WTC11 (cell line): ENCODE measurements around the gene ARHGAP19. TPM values are rescaled to one million over a fixed set of nuclear protein-coding genes. Genes with fewer than 3 reads are reported as not detected.

Source experiments
- ATAC-seq: fragments of 200-7000 bp; cut with Tn5 transposase; 2 replicates; pipeline ENCODE4 v1.10.0; 2021; ENCODE audit warnings: mild to moderate bottlenecking, moderate library complexity
- CTCF ChIA-PET: fragments of 300-600 bp; sonication (Branson Sonifier 250); formaldehyde crosslinking; loops from one replicate; lab custom pipeline; 2021; ENCODE audit warnings: antibody characterized with exemption; lab: Charles Lee
- POLR2A ChIA-PET: fragments of 350-600 bp; sonication (Branson Sonifier 250); formaldehyde crosslinking; loops from one replicate; lab custom pipeline; 2021; ENCODE audit warnings: antibody characterized with exemption; lab: Charles Lee
- DNase-seq: peaks from one replicate; pipeline ENCODE4 v3.0.0; 2021; ENCODE audit warnings: low spot score
- H3K27ac Mint-ChIP-seq: 2 replicates; pipeline ENCODE4 v1.8.0; 2021; ENCODE audit warnings: mixed read lengths
- H3K27me3 Mint-ChIP-seq: 2 replicates; pipeline ENCODE4 v1.8.0; 2021; ENCODE audit warnings: low read depth, mild to moderate bottlenecking, moderate library complexity, mixed read lengths
- H3K36me3 Mint-ChIP-seq: 2 replicates; pipeline ENCODE4 v1.8.0; 2021; ENCODE audit warnings: mixed read lengths
- H3K4me1 Mint-ChIP-seq: 2 replicates; pipeline ENCODE4 v1.8.0; 2022; ENCODE audit warnings: mixed read lengths
- H3K4me3 Mint-ChIP-seq: 2 replicates; pipeline ENCODE4 v1.8.0; 2021; ENCODE audit warnings: mild to moderate bottlenecking, moderate library complexity, mixed read lengths
- H3K9me3 Mint-ChIP-seq: 2 replicates; pipeline ENCODE4 v1.8.0; 2021; ENCODE audit warnings: mixed read lengths
- CREM ChIP-seq: sonication (generic); formaldehyde crosslinking; IDR thresholded peaks from 2 replicates; pipeline ENCODE4 v1.8.1; 2022; ENCODE audit warnings: mild to moderate bottlenecking, missing genetic modification reagents, moderate library complexity
- ERG ChIP-seq: fragments of 250-450 bp; sonication (Bioruptor Pico); IDR thresholded peaks from 2 replicates; pipeline ENCODE4 v1.8.0; 2021; ENCODE audit warnings: mild to moderate bottlenecking
- FOXJ3 ChIP-seq: sonication (generic); formaldehyde crosslinking; IDR thresholded peaks from 2 replicates; pipeline ENCODE4 v1.9.0; 2021; ENCODE audit warnings: missing genetic modification reagents, mild to moderate bottlenecking, borderline replicate concordance
- FOXK1 ChIP-seq: sonication (generic); formaldehyde crosslinking; IDR thresholded peaks from 2 replicates; pipeline ENCODE4 v1.8.0; 2022; ENCODE audit warnings: mild to moderate bottlenecking, moderate library complexity, missing genetic modification reagents
- GRHL2 ChIP-seq: fragments of 250-450 bp; sonication (Bioruptor Pico); IDR thresholded peaks from 2 replicates; pipeline ENCODE4 v1.8.0; 2022; ENCODE audit warnings: mild to moderate bottlenecking, moderate library complexity; ENCODE audit not compliant: insufficient replicate concordance, severe bottlenecking
- GTF2I ChIP-seq: fragments of 250-450 bp; sonication (Bioruptor Pico); conservative IDR thresholded peaks from 2 replicates; pipeline ENCODE4 v1.4.0; 2021; ENCODE audit warnings: mild to moderate bottlenecking
- IRF2 ChIP-seq: sonication (generic); formaldehyde crosslinking; IDR thresholded peaks from 2 replicates; pipeline ENCODE4 v1.8.0; 2022; ENCODE audit warnings: low read depth, missing genetic modification reagents, borderline replicate concordance
- JAZF1 ChIP-seq: fragments of 250-450 bp; sonication (Bioruptor Pico); IDR thresholded peaks from 2 replicates; pipeline ENCODE4 v1.9.0; 2021; ENCODE audit warnings: moderate library complexity, mild to moderate bottlenecking, inconsistent platforms
- NFE2L1 ChIP-seq: sonication (generic); formaldehyde crosslinking; IDR thresholded peaks from 2 replicates; pipeline ENCODE4 v1.8.1; 2023; ENCODE audit warnings: missing genetic modification reagents
- NFYB ChIP-seq: sonication (generic); formaldehyde crosslinking; conservative IDR thresholded peaks from 2 replicates; pipeline ENCODE4 v1.8.0; 2022; ENCODE audit warnings: low read depth, missing genetic modification reagents
- NR1H2 ChIP-seq: sonication (generic); formaldehyde crosslinking; IDR thresholded peaks from 2 replicates; pipeline ENCODE4 v1.9.0; 2021; ENCODE audit warnings: mild to moderate bottlenecking, moderate library complexity, missing genetic modification reagents
- SMAD4 ChIP-seq: sonication (generic); formaldehyde crosslinking; IDR thresholded peaks from 2 replicates; pipeline ENCODE4 v1.8.0; 2022; ENCODE audit warnings: mild to moderate bottlenecking, missing genetic modification reagents
- SP1 ChIP-seq: sonication (generic); formaldehyde crosslinking; conservative IDR thresholded peaks from 2 replicates; pipeline ENCODE4 v1.8.1; 2022; ENCODE audit warnings: missing genetic modification reagents
- ZNF232 ChIP-seq: sonication (generic); formaldehyde crosslinking; IDR thresholded peaks from 2 replicates; pipeline ENCODE4 v1.8.0; 2022; ENCODE audit warnings: mild to moderate bottlenecking, missing genetic modification reagents
- ZNF263 ChIP-seq: sonication (generic); formaldehyde crosslinking; IDR thresholded peaks from 2 replicates; pipeline ENCODE4 v1.8.1; 2022; ENCODE audit warnings: low read depth, mild to moderate bottlenecking, moderate library complexity, missing genetic modification reagents
- total RNA-seq: library from RNA; stranded (reverse); gene quantifications from 3 replicates; pipeline ENCODE4 v1.2.3, GENCODE V29; 2021
- TF ChIP-seq, protein P1 (sequence below): sonication (generic); formaldehyde crosslinking; IDR thresholded peaks from 2 replicates; pipeline ENCODE4 v1.8.1; 2022; ENCODE audit warnings: mild to moderate bottlenecking, missing genetic modification reagents, moderate library complexity, borderline replicate concordance
- TF ChIP-seq, protein P2 (sequence below): sonication (generic); formaldehyde crosslinking; conservative IDR thresholded peaks from 2 replicates; pipeline ENCODE4 v1.8.1; 2023; ENCODE audit warnings: mild to moderate bottlenecking, low read depth, missing genetic modification reagents, moderate library complexity
- TF ChIP-seq, protein P3 (sequence below): fragments of 250-450 bp; sonication (Bioruptor Pico); IDR thresholded peaks from 2 replicates; pipeline ENCODE4 v1.9.0; 2021; ENCODE audit warnings: moderate library complexity, mild to moderate bottlenecking, inconsistent platforms, borderline replicate concordance
- TF ChIP-seq, protein P4 (sequence below): sonication (generic); formaldehyde crosslinking; IDR thresholded peaks from 2 replicates; pipeline ENCODE4 v1.8.1; 2022; ENCODE audit warnings: low read depth, missing genetic modification reagents, borderline replicate concordance
- TF ChIP-seq, protein P5 (sequence below): sonication (generic); formaldehyde crosslinking; IDR thresholded peaks from 2 replicates; pipeline ENCODE4 v1.8.1; 2023; ENCODE audit warnings: mild to moderate bottlenecking, missing genetic modification reagents
- TF ChIP-seq, protein P6 (sequence below): sonication (generic); formaldehyde crosslinking; IDR thresholded peaks from 2 replicates; pipeline ENCODE4 v1.8.0; 2022; ENCODE audit warnings: mild to moderate bottlenecking, missing genetic modification reagents

Gene ARHGAP19
- total RNA-seq, 1 experiment from 2014 or later = 42.2 TPM

DNA sequence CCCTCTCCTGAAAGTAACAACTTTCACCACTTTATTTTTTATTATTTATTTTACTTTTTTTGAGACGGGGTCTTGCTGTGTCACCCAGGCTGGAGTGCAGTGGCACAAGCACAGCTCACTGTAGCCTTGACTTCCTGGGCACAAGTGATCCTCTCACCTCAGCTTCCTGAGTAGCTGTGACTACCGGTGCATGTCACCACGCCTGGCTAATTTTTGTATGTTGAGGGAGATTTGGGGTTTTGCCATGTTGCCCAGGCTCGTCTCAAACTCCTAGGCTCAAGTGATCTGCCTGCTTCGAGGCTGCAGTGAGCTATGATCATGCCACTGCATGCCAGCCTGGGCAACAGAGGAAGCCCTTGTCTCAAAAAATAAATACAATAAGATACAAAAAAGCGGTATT lies 91.8 kb downstream of the ARHGAP19 start (continued):
- TF ChIP-seq CREM (CRISPR knock-in tag) (no peak), FOXK1 (CRISPR knock-in tag) (no peak)
- TF ChIP-seq, protein P1, sequence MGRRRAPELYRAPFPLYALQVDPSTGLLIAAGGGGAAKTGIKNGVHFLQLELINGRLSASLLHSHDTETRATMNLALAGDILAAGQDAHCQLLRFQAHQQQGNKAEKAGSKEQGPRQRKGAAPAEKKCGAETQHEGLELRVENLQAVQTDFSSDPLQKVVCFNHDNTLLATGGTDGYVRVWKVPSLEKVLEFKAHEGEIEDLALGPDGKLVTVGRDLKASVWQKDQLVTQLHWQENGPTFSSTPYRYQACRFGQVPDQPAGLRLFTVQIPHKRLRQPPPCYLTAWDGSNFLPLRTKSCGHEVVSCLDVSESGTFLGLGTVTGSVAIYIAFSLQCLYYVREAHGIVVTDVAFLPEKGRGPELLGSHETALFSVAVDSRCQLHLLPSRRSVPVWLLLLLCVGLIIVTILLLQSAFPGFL (CRISPR knock-in tag) = no peak
- TF ChIP-seq, protein P2, sequence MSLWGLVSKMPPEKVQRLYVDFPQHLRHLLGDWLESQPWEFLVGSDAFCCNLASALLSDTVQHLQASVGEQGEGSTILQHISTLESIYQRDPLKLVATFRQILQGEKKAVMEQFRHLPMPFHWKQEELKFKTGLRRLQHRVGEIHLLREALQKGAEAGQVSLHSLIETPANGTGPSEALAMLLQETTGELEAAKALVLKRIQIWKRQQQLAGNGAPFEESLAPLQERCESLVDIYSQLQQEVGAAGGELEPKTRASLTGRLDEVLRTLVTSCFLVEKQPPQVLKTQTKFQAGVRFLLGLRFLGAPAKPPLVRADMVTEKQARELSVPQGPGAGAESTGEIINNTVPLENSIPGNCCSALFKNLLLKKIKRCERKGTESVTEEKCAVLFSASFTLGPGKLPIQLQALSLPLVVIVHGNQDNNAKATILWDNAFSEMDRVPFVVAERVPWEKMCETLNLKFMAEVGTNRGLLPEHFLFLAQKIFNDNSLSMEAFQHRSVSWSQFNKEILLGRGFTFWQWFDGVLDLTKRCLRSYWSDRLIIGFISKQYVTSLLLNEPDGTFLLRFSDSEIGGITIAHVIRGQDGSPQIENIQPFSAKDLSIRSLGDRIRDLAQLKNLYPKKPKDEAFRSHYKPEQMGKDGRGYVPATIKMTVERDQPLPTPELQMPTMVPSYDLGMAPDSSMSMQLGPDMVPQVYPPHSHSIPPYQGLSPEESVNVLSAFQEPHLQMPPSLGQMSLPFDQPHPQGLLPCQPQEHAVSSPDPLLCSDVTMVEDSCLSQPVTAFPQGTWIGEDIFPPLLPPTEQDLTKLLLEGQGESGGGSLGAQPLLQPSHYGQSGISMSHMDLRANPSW = no peak
- TF ChIP-seq, all 79 proteins: peak for 0

GRCh38 chr10:97199152-97199551 lies 93.3 kb downstream of the ARHGAP19 start:
- DNase-seq = no peak
- H3K9me3 Mint-ChIP-seq = peaks cover 2% of the 10 kb centered on the region; the same call in 1 of the 2 replicates
- no peak for TF ChIP-seq IRF2
- TF ChIP-seq, protein P3, sequence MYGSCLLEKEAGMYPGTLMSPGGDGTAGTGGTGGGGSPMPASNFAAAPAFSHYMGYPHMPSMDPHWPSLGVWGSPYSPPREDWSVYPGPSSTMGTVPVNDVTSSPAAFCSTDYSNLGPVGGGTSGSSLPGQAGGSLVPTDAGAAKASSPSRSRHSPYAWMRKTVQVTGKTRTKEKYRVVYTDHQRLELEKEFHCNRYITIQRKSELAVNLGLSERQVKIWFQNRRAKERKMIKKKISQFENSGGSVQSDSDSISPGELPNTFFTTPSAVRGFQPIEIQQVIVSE (CRISPR knock-in tag) = no peak
- no peak for TF ChIP-seq FOXJ3 (CRISPR knock-in tag)
- TF ChIP-seq NFE2L1 (CRISPR knock-in tag) = no peak
- TF ChIP-seq, protein P4, sequence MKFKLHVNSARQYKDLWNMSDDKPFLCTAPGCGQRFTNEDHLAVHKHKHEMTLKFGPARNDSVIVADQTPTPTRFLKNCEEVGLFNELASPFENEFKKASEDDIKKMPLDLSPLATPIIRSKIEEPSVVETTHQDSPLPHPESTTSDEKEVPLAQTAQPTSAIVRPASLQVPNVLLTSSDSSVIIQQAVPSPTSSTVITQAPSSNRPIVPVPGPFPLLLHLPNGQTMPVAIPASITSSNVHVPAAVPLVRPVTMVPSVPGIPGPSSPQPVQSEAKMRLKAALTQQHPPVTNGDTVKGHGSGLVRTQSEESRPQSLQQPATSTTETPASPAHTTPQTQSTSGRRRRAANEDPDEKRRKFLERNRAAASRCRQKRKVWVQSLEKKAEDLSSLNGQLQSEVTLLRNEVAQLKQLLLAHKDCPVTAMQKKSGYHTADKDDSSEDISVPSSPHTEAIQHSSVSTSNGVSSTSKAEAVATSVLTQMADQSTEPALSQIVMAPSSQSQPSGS = no peak
- TF ChIP-seq, all 79 proteins: peak for 0
- Mint-ChIP-seq H3K36me3 (no peaks in the 10 kb centered on the region), H3K4me1 (peaks cover 16% of the 10 kb centered on the region), H3K27me3 (peaks cover 15% of the 10 kb centered on the region), H3K27ac (no peak overlapping the region), H3K4me3 (no peak overlapping the region)
- no peak for ATAC-seq
- POLR2A ChIA-PET = no interaction called here
- CTCF ChIA-PET = interaction anchor here (0.6 to 10.5 kb wide), 8 partner anchors 8 to 162 kb away, joined by 3 to 123 read pairs (median 26); partner anchors contain the start of gene SLIT1

DNA sequence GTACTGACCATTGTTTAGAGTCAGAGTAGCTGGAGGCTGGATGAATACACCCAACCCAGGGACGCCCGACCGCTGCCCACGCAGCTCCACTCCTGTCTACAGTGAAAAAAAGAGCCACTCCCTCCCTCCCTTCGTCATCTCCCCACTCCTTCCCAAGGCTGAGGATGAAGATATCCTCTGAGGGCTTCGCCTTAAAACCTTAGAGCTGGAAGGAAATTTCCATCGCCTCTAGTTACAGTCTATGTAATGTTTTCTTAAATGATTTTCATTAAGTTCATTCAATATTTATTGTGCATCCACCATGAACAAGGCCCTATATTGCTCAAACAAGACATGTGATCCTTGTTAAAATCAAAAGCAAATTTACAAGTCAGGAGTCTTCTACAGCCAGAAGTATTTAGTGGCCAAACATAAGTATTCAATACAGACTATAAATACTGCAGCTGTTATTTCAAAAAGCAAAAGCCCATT lies 95.4 kb downstream of the ARHGAP19 start:
- Mint-ChIP-seq H3K4me1 (peaks cover 13% of the 10 kb centered on the region), H3K4me3 (peak overlapping the region; percentile 77), H3K27me3 (peaks cover 15% of the 10 kb centered on the region), H3K9me3 (no peaks in the 10 kb centered on the region), H3K27ac (no peak overlapping the region), H3K36me3 (no peaks in the 10 kb centered on the region)
- ATAC-seq (no peak), DNase-seq (no peak)
- ChIA-PET CTCF (interaction anchor here (0.6 to 10.5 kb wide), 43 partner anchors 10 to 588 kb away, joined by 3 to 123 read pairs (median 6); partner anchors contain the start of genes FRAT1, RRP12 and SLIT1), POLR2A (no interaction called here)
- no peak for TF ChIP-seq JAZF1 (CRISPR knock-in tag)
- TF ChIP-seq GTF2I (CRISPR knock-in tag) = no peak
- no peak for TF ChIP-seq NR1H2 (CRISPR knock-in tag)
- TF ChIP-seq SP1 = no peak
- no peak for TF ChIP-seq GRHL2 (CRISPR knock-in tag)
- TF ChIP-seq, protein P5, sequence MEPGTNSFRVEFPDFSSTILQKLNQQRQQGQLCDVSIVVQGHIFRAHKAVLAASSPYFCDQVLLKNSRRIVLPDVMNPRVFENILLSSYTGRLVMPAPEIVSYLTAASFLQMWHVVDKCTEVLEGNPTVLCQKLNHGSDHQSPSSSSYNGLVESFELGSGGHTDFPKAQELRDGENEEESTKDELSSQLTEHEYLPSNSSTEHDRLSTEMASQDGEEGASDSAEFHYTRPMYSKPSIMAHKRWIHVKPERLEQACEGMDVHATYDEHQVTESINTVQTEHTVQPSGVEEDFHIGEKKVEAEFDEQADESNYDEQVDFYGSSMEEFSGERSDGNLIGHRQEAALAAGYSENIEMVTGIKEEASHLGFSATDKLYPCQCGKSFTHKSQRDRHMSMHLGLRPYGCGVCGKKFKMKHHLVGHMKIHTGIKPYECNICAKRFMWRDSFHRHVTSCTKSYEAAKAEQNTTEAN (CRISPR knock-in tag) = no peak
- TF ChIP-seq, protein P6, sequence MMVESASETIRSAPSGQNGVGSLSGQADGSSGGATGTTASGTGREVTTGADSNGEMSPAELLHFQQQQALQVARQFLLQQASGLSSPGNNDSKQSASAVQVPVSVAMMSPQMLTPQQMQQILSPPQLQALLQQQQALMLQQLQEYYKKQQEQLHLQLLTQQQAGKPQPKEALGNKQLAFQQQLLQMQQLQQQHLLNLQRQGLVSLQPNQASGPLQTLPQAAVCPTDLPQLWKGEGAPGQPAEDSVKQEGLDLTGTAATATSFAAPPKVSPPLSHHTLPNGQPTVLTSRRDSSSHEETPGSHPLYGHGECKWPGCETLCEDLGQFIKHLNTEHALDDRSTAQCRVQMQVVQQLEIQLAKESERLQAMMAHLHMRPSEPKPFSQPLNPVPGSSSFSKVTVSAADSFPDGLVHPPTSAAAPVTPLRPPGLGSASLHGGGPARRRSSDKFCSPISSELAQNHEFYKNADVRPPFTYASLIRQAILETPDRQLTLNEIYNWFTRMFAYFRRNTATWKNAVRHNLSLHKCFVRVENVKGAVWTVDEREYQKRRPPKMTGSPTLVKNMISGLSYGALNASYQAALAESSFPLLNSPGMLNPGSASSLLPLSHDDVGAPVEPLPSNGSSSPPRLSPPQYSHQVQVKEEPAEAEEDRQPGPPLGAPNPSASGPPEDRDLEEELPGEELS (CRISPR knock-in tag) = no peak
- TF ChIP-seq NFYB (CRISPR knock-in tag) = no peak
- TF ChIP-seq ZNF232 (CRISPR knock-in tag) = no peak
- no peak for TF ChIP-seq SMAD4 (CRISPR knock-in tag)
- TF ChIP-seq ERG (CRISPR knock-in tag) = no peak
- TF ChIP-seq ZNF263 (CRISPR knock-in tag) = no peak
